Panc1 (cell line): ENCODE data around the gene SDK2. TPM values are rescaled to one million over a fixed set of nuclear protein-coding genes. Genes with fewer than 3 reads are reported as not detected.

Source experiments
- ATAC-seq: fragments of 200-7000 bp; cut with Tn5 transposase; 2 replicates; pipeline ENCODE4 v1.9.1; 2020; ENCODE audit warnings: mild to moderate bottlenecking, moderate library complexity
- BruUV-seq: library from RNA; stranded (reverse); fragments of 400-500 nt; replicated peaks from 2 replicates; lab custom pipeline; 2021; lab: Mats Ljungman, UMichigan
- CTCF ChIA-PET: fragments of 300-600 bp; sonication (Branson Sonifier 250); formaldehyde crosslinking; loops from one replicate; lab custom pipeline; 2022; ENCODE audit warnings: antibody characterized with exemption; lab: Charles Lee
- POLR2A ChIA-PET: fragments of 300-600 bp; sonication (Branson Sonifier 250); formaldehyde crosslinking; loops from one replicate; lab custom pipeline; 2022; ENCODE audit warnings: antibody characterized with exemption; lab: Charles Lee
- DNase-seq: peaks from one replicate; pipeline ENCODE4 v3.0.0-alpha.2; 2010; ENCODE audit warnings: low read depth, low spot score
- H3K27ac ChIP-seq: 2 replicates; pipeline ENCODE4 v1.5.1; 2011; ENCODE audit warnings: mild to moderate bottlenecking, low read length, inconsistent platforms
- H3K27me3 ChIP-seq: fragments of 200-500 bp; sonication (Bioruptor generic); 2 replicates; pipeline ENCODE4 v1.6.0; 2014; ENCODE audit warnings: low read length, inconsistent platforms; ENCODE audit not compliant: control insufficient read depth, insufficient read depth
- H3K36me3 ChIP-seq: fragments of 200-500 bp; sonication (Bioruptor generic); 2 replicates; pipeline ENCODE4 v1.5.1; 2014; ENCODE audit warnings: inconsistent platforms, mild to moderate bottlenecking, low read length, moderate library complexity; ENCODE audit not compliant: control insufficient read depth, insufficient read depth
- H3K4me1 ChIP-seq: 2 replicates; pipeline ENCODE4 v1.5.1; 2011; ENCODE audit warnings: inconsistent platforms, mild to moderate bottlenecking, low read length, moderate library complexity; ENCODE audit not compliant: control insufficient read depth, insufficient read depth
- H3K4me3 ChIP-seq, 2 experiments: 2 replicates each; pipeline ENCODE4 v1.5.1; 2011 to 2012; ENCODE audit warnings: low read depth in 2 of 2, low read length in 2 of 2, mild to moderate bottlenecking in 2 of 2, inconsistent platforms in 1 of 2, moderate library complexity in 1 of 2
- H3K9me3 ChIP-seq: fragments of 200-500 bp; sonication (Bioruptor generic); 2 replicates; pipeline ENCODE4 v1.5.1; 2014; ENCODE audit warnings: low read depth, mild to moderate bottlenecking, inconsistent platforms, low read length, moderate library complexity; ENCODE audit not compliant: control insufficient read depth, insufficient read depth
- CTCF ChIP-seq: fragments of 450-650 bp; IDR thresholded peaks from 2 replicates; pipeline ENCODE4 v1.5.1; 2017; ENCODE audit warnings: mild to moderate bottlenecking
- POLR2AphosphoS5 ChIP-seq: IDR thresholded peaks from 2 replicates; pipeline ENCODE4 v1.6.1; 2012; ENCODE audit warnings: mild to moderate bottlenecking, low read depth, low read length, moderate library complexity
- REST ChIP-seq, 2 experiments: IDR thresholded peaks; 2 replicates each; pipeline ENCODE4 v1.6.1; 2011 to 2012; ENCODE audit warnings: low read depth in 2 of 2, control low read depth in 1 of 2, low read length in 1 of 2, mild to moderate bottlenecking in 1 of 2, moderate library complexity in 1 of 2; ENCODE audit not compliant: insufficient read depth in 1 of 2
- SIN3A ChIP-seq: IDR thresholded peaks from 2 replicates; pipeline ENCODE4 v1.6.1; 2012; ENCODE audit warnings: low read depth, mild to moderate bottlenecking, low read length, moderate library complexity, borderline replicate concordance; ENCODE audit not compliant: insufficient read depth
- TCF7L2 ChIP-seq: IDR thresholded peaks from 2 replicates; pipeline ENCODE4 v1.6.1; 2011; ENCODE audit warnings: mild to moderate bottlenecking, low read depth, low read length, inconsistent platforms
- in situ Hi-C: cut with HindIII; loops from 2 replicates; pipeline ENCODE4 v1.10.0; 2016; ENCODE audit warnings: low sequenced_read_pairs, low pct_unique_long_range_greater_than_20kb
- intact Hi-C: fragments of 100-400 bp; cut with micrococcal nuclease; formaldehyde crosslinking; loops from one replicate; pipeline ENCODE4 v1.10.0; 2022; ENCODE audit not compliant: unreplicated experiment
- total RNA-seq: library from RNA; stranded (reverse); gene quantifications from one replicate; pipeline ENCODE4 v1.2.1, GENCODE V29; 2021; ENCODE audit not compliant: unreplicated experiment

The SDK2 gene
- total RNA-seq, 1 experiment from 2014 or later, result 0.41 TPM

- in situ Hi-C loops, result no loop called here
- no peak for DNase-seq
- no peak for ATAC-seq
Measured at GRCh38 chr17:73471924-73472323, 172.3 kb downstream of the SDK2 start.

GRCh38 chr17:73470316-73470826 lies 173.9 kb downstream of the SDK2 start:
- H3K4me3 ChIP-seq, result no peak overlapping the region
- in situ Hi-C loops (no loop called here), intact Hi-C loops (no loop called here)
- BruUV-seq, result no TSS peak
- CTCF ChIA-PET, result no interaction called here
- no peaks in the 10 kb centered on the region for H3K9me3 ChIP-seq
- TF ChIP-seq POLR2AphosphoS5, result no peak
- TF ChIP-seq TCF7L2, result no peak
- no peak for TF ChIP-seq CTCF
- no peak for TF ChIP-seq SIN3A
- no peak for TF ChIP-seq REST (IDR thresholded peaks at IDR 0.05; ENCODE audit: insufficient read depth in 1 of 2, low read depth in 2 of 2, low read length in 1 of 2)
- POLR2A ChIA-PET, result interaction anchor here (0.6 kb wide), 1 partner anchor 457 kb away, joined by 4 read pairs; no protein-coding TSS in a partner anchor
- ATAC-seq (no peak), DNase-seq (no peak)
- no peaks in the 10 kb centered on the region for H3K36me3 ChIP-seq
- no peaks in the 10 kb centered on the region for H3K4me1 ChIP-seq
- no peak overlapping the region for H3K27ac ChIP-seq
- H3K27me3 ChIP-seq, result no peaks in the 10 kb centered on the region; the same call in 1 of the 2 replicates

More at GRCh38 chr17:73471924-73472323, 172.3 kb downstream of the SDK2 start:
- no peak overlapping the region for H3K4me3 ChIP-seq
- H3K36me3 ChIP-seq, result no peaks in the 10 kb centered on the region
- intact Hi-C loops, result no loop called here
- no peaks in the 10 kb centered on the region; the same call in 1 of the 2 replicates for H3K27me3 ChIP-seq
- POLR2A ChIA-PET, result no interaction called here
- CTCF ChIA-PET, result interaction anchor here (0.6 kb wide), 1 partner anchor 1011 kb away, joined by 6 read pairs; no protein-coding TSS in a partner anchor
- H3K4me1 ChIP-seq, result no peaks in the 10 kb centered on the region
- no TSS peak for BruUV-seq
- TF ChIP-seq POLR2AphosphoS5 (no peak), REST (IDR thresholded peaks at IDR 0.05; ENCODE audit: insufficient read depth in 1 of 2, low read depth in 2 of 2, low read length in 1 of 2) (no peak), TCF7L2 (no peak), SIN3A (no peak), CTCF (no peak)
- no peaks in the 10 kb centered on the region for H3K9me3 ChIP-seq
- H3K27ac ChIP-seq, result no peak overlapping the region
